ENCODE data around the gene ELL2. TPM values are rescaled to one million over a fixed set of nuclear protein-coding genes. Genes with fewer than 3 reads are reported as not detected.

ELL2 gene
- total and polyA plus RNA-seq, 2 of the 13 experiments (the other 11 are each of a cell fraction or from before 2014, with no cell fraction given): 78.9 to 97.1 TPM

DNA sequence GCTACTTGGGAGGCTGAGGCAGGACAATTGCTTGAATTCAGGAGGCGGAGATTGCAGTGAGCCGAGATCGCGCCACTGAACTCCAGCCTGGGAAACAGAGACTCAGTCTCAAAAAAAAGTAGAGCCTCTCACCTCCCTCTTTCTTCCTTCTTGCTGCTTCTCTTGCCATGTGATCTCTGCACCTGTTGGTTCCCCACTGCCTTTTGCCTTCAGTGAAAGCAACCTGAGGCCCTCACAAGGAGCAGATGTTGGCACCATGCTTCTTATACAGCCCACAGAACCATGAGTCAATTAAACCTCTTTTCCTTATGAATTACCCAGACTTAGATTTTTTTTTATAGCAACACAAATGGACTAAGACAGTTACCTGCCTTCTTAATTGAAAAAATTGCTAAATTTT, 93.5 kb downstream of the ELL2 start:
- CTCF ChIA-PET (ENCODE audit: low intra/inter-chr PET ratio, low total read pairs): no interaction called here
- no peak for FAIRE-seq
- H2AFZ ChIP-seq (ENCODE audit: low read length): no peak overlapping the region
- H3K9me3 ChIP-seq (ENCODE audit: low read length): no peaks in the 10 kb centered on the region
- no TSS peak for BruUV-seq (replicated peaks)
- no peaks in the 10 kb centered on the region for H3K36me3 ChIP-seq (replicated peaks in 1 of 2; ENCODE audit: control insufficient read depth in 1 of 2, insufficient read depth in 2 of 2, low read length in 2 of 2)
- H3K4me3 ChIP-seq (replicated peaks in 1 of 3; ENCODE audit: insufficient read depth in 1 of 3, low read depth in 2 of 3, low read length in 3 of 3): no peak overlapping the region
- in situ Hi-C loops (cut with HindIII; ENCODE audit: extremely low pct_ligation_motif_present, low pct_unique_long_range_greater_than_20kb): no loop called here
- no peak for ATAC-seq
- H3K9ac ChIP-seq (ENCODE audit: insufficient read depth, low read depth, low read length): no peak overlapping the region
- 98% methylated on average over 4 of the region's 4 CpGs for WGBS (ENCODE audit: low lambda C conversion rate)
- TF ChIP-seq ZNF598 (CRISPR knock-in tag; IDR thresholded peaks at IDR 0.05; ENCODE audit: borderline replicate concordance): no peak
- intact Hi-C loops (cut with micrococcal nuclease; ENCODE audit: unreplicated experiment): loop anchor here (5.0 kb wide), 1 partner anchor 429 kb away; no protein-coding TSS in a partner anchor
- H3K4me1 ChIP-seq (ENCODE audit: insufficient read depth, low read length): peaks cover 71% of the 10 kb centered on the region
- no peaks in the 10 kb centered on the region for H3K27me3 ChIP-seq (ENCODE audit: control insufficient read depth in 1 of 2, insufficient read depth in 2 of 2, low read length in 2 of 2)
- no peak overlapping the region for H3K4me2 ChIP-seq (ENCODE audit: low read depth, low read length)
- no peak for DNase-seq (ENCODE audit: low spot score)
- H3K27ac ChIP-seq (ENCODE audit: extremely low read length, insufficient read depth, low read length): no peak overlapping the region
- H3K79me2 ChIP-seq (ENCODE audit: insufficient read depth, low read length): peaks cover 5% of the 10 kb centered on the region
- H4K20me1 ChIP-seq (ENCODE audit: insufficient read depth, low read length): no peaks in the 10 kb centered on the region
- POLR2A ChIA-PET: interaction anchor here (7.9 kb wide), 1 partner anchor 11 kb away, joined by 128 read pairs; no protein-coding TSS in a partner anchor

DNA sequence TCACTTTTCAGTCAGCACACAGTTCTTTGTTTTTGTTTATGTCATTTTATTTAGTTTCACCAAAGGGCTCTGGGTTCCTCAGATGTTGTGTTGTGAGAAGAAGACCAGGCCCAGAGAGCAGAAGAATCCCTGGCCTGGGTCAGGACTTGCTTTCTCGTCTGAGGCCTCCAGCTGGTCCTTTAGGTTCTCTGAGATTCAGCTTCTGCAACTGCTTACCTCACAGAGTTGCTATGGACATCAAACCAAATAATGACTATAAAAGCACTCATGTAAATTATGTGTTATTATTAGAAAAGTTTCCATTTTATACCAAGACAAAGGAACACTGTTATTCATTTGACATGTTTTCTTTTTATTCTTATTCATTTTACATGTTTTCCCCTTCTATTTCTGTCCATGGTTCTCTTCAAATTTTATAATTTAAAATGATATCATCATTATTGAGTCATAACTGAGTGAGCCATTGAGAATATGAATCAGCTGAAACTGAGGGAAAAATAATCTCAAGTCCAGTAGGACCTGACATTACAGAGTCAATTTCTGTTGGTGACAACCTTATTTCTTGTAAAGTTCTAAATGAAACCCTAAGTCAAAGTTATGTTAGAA, 95.1 kb downstream of the ELL2 start:
- POLR2A ChIA-PET: interaction anchor here (7.9 kb wide), 1 partner anchor 13 kb away, joined by 128 read pairs; no protein-coding TSS in a partner anchor
- no peak for ATAC-seq
- Histone ChIP-seq H3K9ac (ENCODE audit: insufficient read depth, low read depth, low read length) (no peak overlapping the region), H4K20me1 (ENCODE audit: insufficient read depth, low read length) (no peaks in the 10 kb centered on the region), H3K4me2 (ENCODE audit: low read depth, low read length) (no peak overlapping the region), H3K27me3 (ENCODE audit: control insufficient read depth in 1 of 2, insufficient read depth in 2 of 2, low read length in 2 of 2) (no peaks in the 10 kb centered on the region), H3K36me3 (replicated peaks in 1 of 2; ENCODE audit: control insufficient read depth in 1 of 2, insufficient read depth in 2 of 2, low read length in 2 of 2) (no peaks in the 10 kb centered on the region), H3K4me3 (replicated peaks in 1 of 3; ENCODE audit: insufficient read depth in 1 of 3, low read depth in 2 of 3, low read length in 3 of 3) (no peak overlapping the region), H3K79me2 (ENCODE audit: insufficient read depth, low read length) (peaks cover 5% of the 10 kb centered on the region), H3K4me1 (ENCODE audit: insufficient read depth, low read length) (peaks cover 72% of the 10 kb centered on the region), H3K27ac (ENCODE audit: extremely low read length, insufficient read depth, low read length) (peak overlapping the region; percentile 98), H3K9me3 (ENCODE audit: low read length) (no peaks in the 10 kb centered on the region), H2AFZ (ENCODE audit: low read length) (no peak overlapping the region)
- in situ Hi-C loops (cut with HindIII; ENCODE audit: extremely low pct_ligation_motif_present, low pct_unique_long_range_greater_than_20kb) (no loop called here), intact Hi-C loops (cut with micrococcal nuclease; ENCODE audit: unreplicated experiment) (loop anchor here (5.0 kb wide), 1 partner anchor 431 kb away; no protein-coding TSS in a partner anchor)
- CTCF ChIA-PET (ENCODE audit: low intra/inter-chr PET ratio, low total read pairs): no interaction called here
- DNase-seq (ENCODE audit: low spot score): no peak
- no peak for FAIRE-seq
- WGBS (ENCODE audit: low lambda C conversion rate): 95% methylated on average over 1 of the region's 1 CpG
- no TSS peak for BruUV-seq (replicated peaks)
- TF ChIP-seq TAF15 (IDR thresholded peaks at IDR 0.05; ENCODE audit: low read depth, low read length, poor library complexity, severe bottlenecking): no peak
- TF ChIP-seq, protein P1, sequence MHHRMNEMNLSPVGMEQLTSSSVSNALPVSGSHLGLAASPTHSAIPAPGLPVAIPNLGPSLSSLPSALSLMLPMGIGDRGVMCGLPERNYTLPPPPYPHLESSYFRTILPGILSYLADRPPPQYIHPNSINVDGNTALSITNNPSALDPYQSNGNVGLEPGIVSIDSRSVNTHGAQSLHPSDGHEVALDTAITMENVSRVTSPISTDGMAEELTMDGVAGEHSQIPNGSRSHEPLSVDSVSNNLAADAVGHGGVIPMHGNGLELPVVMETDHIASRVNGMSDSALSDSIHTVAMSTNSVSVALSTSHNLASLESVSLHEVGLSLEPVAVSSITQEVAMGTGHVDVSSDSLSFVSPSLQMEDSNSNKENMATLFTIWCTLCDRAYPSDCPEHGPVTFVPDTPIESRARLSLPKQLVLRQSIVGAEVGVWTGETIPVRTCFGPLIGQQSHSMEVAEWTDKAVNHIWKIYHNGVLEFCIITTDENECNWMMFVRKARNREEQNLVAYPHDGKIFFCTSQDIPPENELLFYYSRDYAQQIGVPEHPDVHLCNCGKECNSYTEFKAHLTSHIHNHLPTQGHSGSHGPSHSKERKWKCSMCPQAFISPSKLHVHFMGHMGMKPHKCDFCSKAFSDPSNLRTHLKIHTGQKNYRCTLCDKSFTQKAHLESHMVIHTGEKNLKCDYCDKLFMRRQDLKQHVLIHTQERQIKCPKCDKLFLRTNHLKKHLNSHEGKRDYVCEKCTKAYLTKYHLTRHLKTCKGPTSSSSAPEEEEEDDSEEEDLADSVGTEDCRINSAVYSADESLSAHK (CRISPR knock-in tag; IDR thresholded peaks at IDR 0.05; ENCODE audit: borderline replicate concordance): no peak
- TF ChIP-seq DNMT3B (CRISPR knock-in tag; conservative IDR thresholded peaks at IDR 0.05): no peak
- no peak for TF ChIP-seq SRSF9 (IDR thresholded peaks at IDR 0.05; ENCODE audit: borderline replicate concordance, insufficient read depth, low read depth, low read length, poor library complexity, severe bottlenecking)
- no peak for TF ChIP-seq CBFB (CRISPR knock-in tag; IDR thresholded peaks at IDR 0.05)
- TF ChIP-seq, protein P2, sequence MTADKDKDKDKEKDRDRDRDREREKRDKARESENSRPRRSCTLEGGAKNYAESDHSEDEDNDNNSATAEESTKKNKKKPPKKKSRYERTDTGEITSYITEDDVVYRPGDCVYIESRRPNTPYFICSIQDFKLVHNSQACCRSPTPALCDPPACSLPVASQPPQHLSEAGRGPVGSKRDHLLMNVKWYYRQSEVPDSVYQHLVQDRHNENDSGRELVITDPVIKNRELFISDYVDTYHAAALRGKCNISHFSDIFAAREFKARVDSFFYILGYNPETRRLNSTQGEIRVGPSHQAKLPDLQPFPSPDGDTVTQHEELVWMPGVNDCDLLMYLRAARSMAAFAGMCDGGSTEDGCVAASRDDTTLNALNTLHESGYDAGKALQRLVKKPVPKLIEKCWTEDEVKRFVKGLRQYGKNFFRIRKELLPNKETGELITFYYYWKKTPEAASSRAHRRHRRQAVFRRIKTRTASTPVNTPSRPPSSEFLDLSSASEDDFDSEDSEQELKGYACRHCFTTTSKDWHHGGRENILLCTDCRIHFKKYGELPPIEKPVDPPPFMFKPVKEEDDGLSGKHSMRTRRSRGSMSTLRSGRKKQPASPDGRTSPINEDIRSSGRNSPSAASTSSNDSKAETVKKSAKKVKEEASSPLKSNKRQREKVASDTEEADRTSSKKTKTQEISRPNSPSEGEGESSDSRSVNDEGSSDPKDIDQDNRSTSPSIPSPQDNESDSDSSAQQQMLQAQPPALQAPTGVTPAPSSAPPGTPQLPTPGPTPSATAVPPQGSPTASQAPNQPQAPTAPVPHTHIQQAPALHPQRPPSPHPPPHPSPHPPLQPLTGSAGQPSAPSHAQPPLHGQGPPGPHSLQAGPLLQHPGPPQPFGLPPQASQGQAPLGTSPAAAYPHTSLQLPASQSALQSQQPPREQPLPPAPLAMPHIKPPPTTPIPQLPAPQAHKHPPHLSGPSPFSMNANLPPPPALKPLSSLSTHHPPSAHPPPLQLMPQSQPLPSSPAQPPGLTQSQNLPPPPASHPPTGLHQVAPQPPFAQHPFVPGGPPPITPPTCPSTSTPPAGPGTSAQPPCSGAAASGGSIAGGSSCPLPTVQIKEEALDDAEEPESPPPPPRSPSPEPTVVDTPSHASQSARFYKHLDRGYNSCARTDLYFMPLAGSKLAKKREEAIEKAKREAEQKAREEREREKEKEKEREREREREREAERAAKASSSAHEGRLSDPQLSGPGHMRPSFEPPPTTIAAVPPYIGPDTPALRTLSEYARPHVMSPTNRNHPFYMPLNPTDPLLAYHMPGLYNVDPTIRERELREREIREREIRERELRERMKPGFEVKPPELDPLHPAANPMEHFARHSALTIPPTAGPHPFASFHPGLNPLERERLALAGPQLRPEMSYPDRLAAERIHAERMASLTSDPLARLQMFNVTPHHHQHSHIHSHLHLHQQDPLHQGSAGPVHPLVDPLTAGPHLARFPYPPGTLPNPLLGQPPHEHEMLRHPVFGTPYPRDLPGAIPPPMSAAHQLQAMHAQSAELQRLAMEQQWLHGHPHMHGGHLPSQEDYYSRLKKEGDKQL (CRISPR knock-in tag; IDR thresholded peaks at IDR 0.05; ENCODE audit: low read depth): no peak

All from HepG2 (cell line).